AG09309 (cell line): ENCODE measurements around the gene COG5.

ENCODE experiments used
- DNase-seq: peaks from one replicate; pipeline ENCODE4 v3.0.0-alpha.2; 2010; ENCODE audit warnings: low read depth
- H3K4me3 ChIP-seq: 2 replicates; pipeline ENCODE4 v1.5.1; 2011; ENCODE audit warnings: mild to moderate bottlenecking, low read depth, low read length, moderate library complexity; ENCODE audit not compliant: control insufficient read depth
- CTCF ChIP-seq: IDR thresholded peaks from 2 replicates; pipeline ENCODE4 v1.5.1; 2011; ENCODE audit warnings: mild to moderate bottlenecking, low read depth, low read length, inconsistent platforms; ENCODE audit not compliant: insufficient read depth, control insufficient read depth; ENCODE audit errors: missing control alignments

COG5 gene

GRCh38 chr7:107581387-107582013, 17.8 kb upstream of the COG5 start:
- H3K4me3 ChIP-seq: no peak overlapping the region; the same call in 1 of the 2 replicates
- no peak for DNase-seq
- TF ChIP-seq CTCF: no peak

- TF ChIP-seq CTCF: no peak
- no peak for DNase-seq
- H3K4me3 ChIP-seq: peak overlapping the region; percentile 85
These were observed 17.1 kb upstream of the COG5 start for GRCh38 chr7:107580716-107581383.

- DNase-seq: no peak
- H3K4me3 ChIP-seq: peak within 1 kb of the TSS; percentile 85
- peak; percentile 32 for TF ChIP-seq CTCF
These were observed 16.4 kb upstream of the COG5 start, which contains the start of gene BCAP29 for GRCh38 chr7:107579885-107580715. Gene BCAP29, plus strand, starts transcription at chr7:107580246. Its CDS starts 527 bp downstream, at chr7:107580773.

GRCh38 chr7:107579554-107579884, 15.8 kb upstream of the COG5 start:
- peak overlapping the region; percentile 85 for H3K4me3 ChIP-seq
- no peak for TF ChIP-seq CTCF
- DNase-seq: no peak

GRCh38 chr7:107573537-107573936, 9.8 kb upstream of the COG5 start:
- no peak for TF ChIP-seq CTCF
- H3K4me3 ChIP-seq: no peak overlapping the region
- DNase-seq: no peak

GRCh38 chr7:107570298-107570697, 6.6 kb upstream of the COG5 start:
- TF ChIP-seq CTCF: no peak
- no peak overlapping the region for H3K4me3 ChIP-seq
- DNase-seq: no peak
